Head of caudate nucleus (tissue), 42 donors: ENCODE results near the gene KAZN.

Source experiments
- DNase-seq, 42 donors: peaks; one replicate each; pipeline versions ENCODE4 v3.0.0 to v3.0.0-alpha.2; 2020 to 2021; ENCODE audit warnings: mixed read lengths in 7 of 42
- intact Hi-C: fragments of 100-400 bp; cut with DNase I; formaldehyde crosslinking; loops from one replicate; pipeline ENCODE4 v1.15.0; 2022

KAZN gene

GRCh38 chr1:14656384-14656937 is 58.0 kb downstream of the KAZN start:
- DNase-seq, result no peak
- intact Hi-C loops, result no loop called here

GRCh38 chr1:14658642-14659041 is 60.2 kb downstream of the KAZN start:
- no peak for DNase-seq
- intact Hi-C loops, result no loop called here

- DNase-seq, result no peak
- intact Hi-C loops, result no loop called here
These were observed 61.4 kb downstream of the KAZN start for GRCh38 chr1:14659913-14660312.

- no peak for DNase-seq
- intact Hi-C loops, result no loop called here
These were observed 62.3 kb downstream of the KAZN start for GRCh38 chr1:14660801-14661200.

- intact Hi-C loops, result no loop called here
- no peak for DNase-seq
These were observed 62.7 kb downstream of the KAZN start for GRCh38 chr1:14661222-14661621.

- intact Hi-C loops, result no loop called here
- DNase-seq, result no peak
These were observed 63.6 kb downstream of the KAZN start for GRCh38 chr1:14662116-14662515.

- no peak for DNase-seq
- intact Hi-C loops, result no loop called here
These were observed 65.3 kb downstream of the KAZN start for GRCh38 chr1:14663773-14664172.

GRCh38 chr1:14666373-14666772 is 67.9 kb downstream of the KAZN start:
- no peak for DNase-seq
- intact Hi-C loops, result no loop called here

- intact Hi-C loops, result no loop called here
These were observed 68.6 kb downstream of the KAZN start for GRCh38 chr1:14666962-14667650.

GRCh38 chr1:14667651-14667984 is 69.1 kb downstream of the KAZN start:
- intact Hi-C loops, result no loop called here
- peak in 1 of 42 donors; percentile 62 for DNase-seq

More at GRCh38 chr1:14666962-14667650, 68.6 kb downstream of the KAZN start:
- no peak for DNase-seq

- intact Hi-C loops, result no loop called here
These were observed 70.1 kb downstream of the KAZN start for GRCh38 chr1:14668538-14668937.

GRCh38 chr1:14672005-14672404 is 73.5 kb downstream of the KAZN start:
- DNase-seq, result no peak
- intact Hi-C loops, result no loop called here

More at GRCh38 chr1:14668538-14668937, 70.1 kb downstream of the KAZN start:
- no peak for DNase-seq

- no peak for DNase-seq
- intact Hi-C loops, result no loop called here
These were observed 75.5 kb downstream of the KAZN start for GRCh38 chr1:14674030-14674429.

- no peak for DNase-seq
- intact Hi-C loops, result no loop called here
These were observed 77.9 kb downstream of the KAZN start for GRCh38 chr1:14676400-14676799.

GRCh38 chr1:14677292-14677971 is 78.9 kb downstream of the KAZN start:
- intact Hi-C loops, result no loop called here
- no peak for DNase-seq

- intact Hi-C loops, result no loop called here
- no peak for DNase-seq
These were observed 79.6 kb downstream of the KAZN start for GRCh38 chr1:14678011-14678638.

GRCh38 chr1:14679027-14679688 is 80.7 kb downstream of the KAZN start:
- no peak for DNase-seq
- intact Hi-C loops, result no loop called here

- intact Hi-C loops, result no loop called here
- no peak for DNase-seq
These were observed 82.7 kb downstream of the KAZN start for GRCh38 chr1:14681182-14681581.

- intact Hi-C loops, result no loop called here
- DNase-seq, result no peak
These were observed 84.6 kb downstream of the KAZN start for GRCh38 chr1:14682941-14683621.
